Measurements from ENCODE around the gene TIPARP.

Gene TIPARP

GRCh38 chr3:156676768-156677479 lies 2.5 kb downstream of the TIPARP start:
- DNase-seq: peak; percentile 61

GRCh38 chr3:156677536-156677935 lies 3.1 kb downstream of the TIPARP start:
- no peak for DNase-seq

DNA sequence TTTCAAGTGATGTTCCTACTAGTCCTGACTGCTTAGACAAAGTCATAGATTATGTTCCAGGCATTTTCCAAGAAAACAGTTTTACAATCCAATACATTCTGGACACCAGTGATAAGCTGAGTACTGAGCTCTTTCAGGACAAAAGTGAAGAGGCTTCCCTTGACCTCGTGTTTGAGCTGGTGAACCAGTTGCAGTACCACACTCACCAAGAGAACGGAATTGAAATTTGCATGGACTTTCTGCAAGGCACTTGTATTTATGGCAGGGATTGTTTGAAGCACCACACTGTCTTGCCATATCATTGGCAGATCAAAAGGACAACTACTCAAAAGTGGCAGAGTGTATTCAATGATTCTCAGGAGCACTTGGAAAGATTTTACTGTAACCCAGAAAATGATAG lies 3.8 kb downstream of the TIPARP start:
- DNase-seq: no peak

DNA sequence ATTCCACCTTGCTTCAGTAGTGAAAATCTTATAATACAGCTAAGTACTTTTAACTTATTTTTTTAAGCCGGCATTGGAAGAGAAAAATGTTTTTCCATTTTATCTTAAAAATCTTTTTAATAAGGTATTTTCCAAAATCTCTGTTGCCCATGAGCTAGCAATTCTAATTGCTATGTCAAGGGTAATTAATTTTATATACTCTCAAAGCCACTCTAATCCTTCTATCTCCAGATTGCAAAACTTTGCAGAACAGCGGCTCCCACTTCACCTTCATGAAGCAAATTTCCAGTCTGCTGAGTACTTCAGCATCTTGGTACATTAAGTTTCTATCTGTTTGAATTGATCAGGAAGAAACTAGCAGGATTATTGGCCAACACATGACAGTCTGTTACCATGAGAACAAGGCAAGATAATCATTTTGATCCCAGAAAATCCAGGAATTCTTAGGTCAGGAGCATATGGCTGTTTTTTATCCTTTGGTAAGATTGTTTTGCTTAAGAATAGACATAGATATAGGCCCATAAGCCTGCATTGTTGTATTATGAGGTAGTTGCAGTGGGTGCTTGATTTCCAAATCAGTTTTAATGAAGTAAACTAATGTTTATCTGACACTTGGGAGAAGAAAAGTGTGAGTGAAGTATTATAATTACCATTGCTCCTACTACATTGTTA lies 6.0 kb downstream of the TIPARP start:
- no peak for DNase-seq

GRCh38 chr3:156681002-156681401 lies 6.6 kb downstream of the TIPARP start:
- no peak for DNase-seq

GRCh38 chr3:156682501-156682900 lies 8.1 kb downstream of the TIPARP start:
- no peak for DNase-seq

GRCh38 chr3:156682963-156683362 lies 8.6 kb downstream of the TIPARP start:
- DNase-seq: no peak

DNA sequence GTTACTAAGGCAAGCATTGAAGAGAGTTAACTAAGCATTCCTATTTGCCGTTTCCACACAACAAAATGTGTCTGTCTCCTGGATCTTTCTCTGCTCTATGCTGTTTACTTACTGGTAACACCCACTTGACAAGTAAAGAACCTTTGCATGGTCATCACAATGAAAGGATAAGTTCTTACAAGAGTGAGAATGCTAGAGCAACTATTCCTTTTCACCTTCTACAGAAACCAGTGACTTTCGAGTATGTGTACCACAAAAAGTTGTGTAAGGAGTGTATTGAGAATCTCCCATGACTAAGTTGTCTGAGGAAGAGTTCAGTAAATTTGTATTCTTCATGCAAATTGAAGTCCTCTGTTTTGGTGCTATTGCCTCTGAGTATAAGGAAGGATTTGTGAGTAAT lies 10.8 kb downstream of the TIPARP start:
- DNase-seq: no peak

DNA sequence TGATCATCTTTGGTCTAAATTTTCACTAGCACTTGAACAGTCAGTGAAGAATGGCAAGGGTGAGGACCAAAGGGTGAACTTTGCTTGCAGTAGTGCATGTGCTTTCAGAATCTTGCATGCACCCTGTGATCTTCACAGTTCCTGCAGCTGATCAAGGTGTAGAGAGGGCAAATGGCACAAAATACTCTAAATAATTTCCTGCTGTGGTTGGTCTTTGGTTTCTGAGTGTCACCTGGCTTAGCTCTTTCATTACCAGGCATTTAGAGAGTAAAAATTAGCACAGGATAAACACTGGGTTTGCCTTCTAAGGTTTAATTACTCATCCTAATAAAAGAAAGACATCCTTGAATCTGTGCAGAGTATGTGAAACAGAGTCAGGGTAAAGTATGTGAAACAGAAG lies 11.4 kb downstream of the TIPARP start:
- no peak for DNase-seq

GRCh38 chr3:156687023-156687422 lies 12.6 kb downstream of the TIPARP start:
- no peak for DNase-seq

DNA sequence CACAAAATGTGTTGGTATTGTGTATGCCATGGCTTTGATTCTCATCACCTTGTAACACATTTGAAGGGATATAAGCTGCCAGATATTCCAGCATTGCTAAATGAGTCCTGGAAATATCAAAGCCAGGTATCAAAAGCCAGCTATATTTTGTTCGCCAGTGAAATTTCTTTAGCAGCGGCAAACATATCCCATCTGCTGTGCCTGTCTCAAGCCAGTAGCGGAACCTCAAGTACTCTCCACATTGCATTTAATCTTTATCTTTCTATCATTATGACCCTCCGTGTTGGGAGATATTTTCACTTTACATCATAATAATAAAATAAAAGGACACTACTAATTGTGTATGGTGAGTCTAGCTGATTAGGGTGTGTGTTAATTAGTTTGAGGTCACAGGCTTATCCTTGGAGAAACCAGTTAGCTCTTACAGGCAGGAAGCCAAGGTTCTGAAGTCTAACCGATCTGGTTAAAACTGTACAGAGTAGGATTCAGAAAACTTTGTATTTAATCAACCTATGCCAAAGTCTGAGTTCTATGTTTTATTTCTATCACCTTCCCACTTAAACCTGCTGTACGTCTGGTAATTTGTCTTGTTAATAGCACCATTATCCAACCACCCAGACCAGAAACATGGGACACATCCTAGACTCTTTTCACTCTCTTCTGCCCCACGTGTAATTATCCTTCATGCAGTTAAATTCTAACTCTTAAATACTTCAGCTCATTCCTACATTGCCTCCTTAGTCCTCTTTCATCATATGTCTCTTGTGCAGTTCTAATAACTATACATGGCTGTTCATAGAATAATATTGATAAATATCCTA lies 14.5 kb downstream of the TIPARP start:
- DNase-seq: no peak

GRCh38 chr3:156689608-156690007 lies 15.2 kb downstream of the TIPARP start:
- no peak for DNase-seq

- no peak for DNase-seq
Measured at GRCh38 chr3:156691920-156692319, 17.5 kb downstream of the TIPARP start.

- no peak for DNase-seq
Measured at GRCh38 chr3:156693166-156693565, 18.8 kb downstream of the TIPARP start.

DNA sequence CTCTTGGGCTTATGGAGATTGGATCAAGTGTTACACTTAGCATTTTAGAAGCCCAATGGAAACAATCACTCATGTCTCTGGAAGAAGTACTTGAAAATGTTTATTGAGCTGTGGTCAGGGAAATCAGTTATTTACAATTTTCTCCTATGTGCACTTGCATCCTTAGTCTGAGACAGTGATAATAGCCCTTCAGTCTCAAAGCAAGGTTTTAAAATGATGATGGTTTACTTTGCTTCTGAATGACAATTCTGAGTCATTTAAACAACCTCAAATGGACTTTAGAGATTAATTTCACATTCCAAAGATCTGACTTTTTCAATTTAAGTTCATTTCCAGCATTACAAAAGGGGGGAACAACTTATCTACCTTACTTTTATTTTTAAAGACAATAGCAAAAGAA lies 20.1 kb downstream of the TIPARP start:
- no peak for DNase-seq

DNA sequence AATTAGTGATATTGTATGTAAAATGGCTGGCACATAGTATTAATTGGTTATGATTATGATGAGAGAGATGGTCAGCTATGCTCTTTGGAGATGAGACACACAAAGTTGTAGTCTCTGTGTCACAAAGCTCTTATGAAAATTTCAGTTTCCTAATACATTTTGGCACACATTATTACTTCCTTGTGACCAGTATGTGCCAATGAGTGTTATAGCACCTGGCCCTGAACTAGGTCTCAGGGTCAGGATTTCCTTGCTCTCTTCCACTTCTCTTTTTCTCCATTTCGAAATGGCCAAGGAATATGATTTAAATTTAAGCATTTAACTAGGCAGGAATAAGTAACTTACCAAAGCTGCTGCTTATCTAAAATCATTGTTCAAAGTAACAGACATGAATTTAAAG lies 28.0 kb downstream of the TIPARP start:
- no peak for DNase-seq

GRCh38 chr3:156704370-156705036 lies 30.1 kb downstream of the TIPARP start:
- no peak for DNase-seq

- DNase-seq: no peak
Measured at GRCh38 chr3:156705761-156706616, 31.6 kb downstream of the TIPARP start.

DNA sequence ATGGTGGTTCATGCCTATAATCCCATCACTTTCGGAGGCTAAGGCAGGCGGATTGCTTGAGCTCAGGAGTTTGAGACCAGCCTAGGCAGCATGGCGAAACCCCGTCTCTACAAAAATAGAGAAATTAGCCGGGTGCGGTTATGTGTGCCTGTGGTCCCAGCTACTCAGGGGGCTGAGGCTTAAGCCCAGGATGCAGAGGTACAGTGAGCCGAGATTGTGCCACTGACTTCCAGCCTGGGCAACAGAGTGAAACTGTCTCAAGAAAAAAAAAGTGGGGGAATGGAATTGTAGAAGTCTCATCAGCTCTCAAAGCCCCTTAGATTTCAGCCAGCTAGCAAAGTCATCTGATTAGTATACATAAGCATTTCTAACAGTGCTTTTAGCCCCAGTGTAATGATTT lies 33.2 kb downstream of the TIPARP start:
- no peak for DNase-seq

DNA sequence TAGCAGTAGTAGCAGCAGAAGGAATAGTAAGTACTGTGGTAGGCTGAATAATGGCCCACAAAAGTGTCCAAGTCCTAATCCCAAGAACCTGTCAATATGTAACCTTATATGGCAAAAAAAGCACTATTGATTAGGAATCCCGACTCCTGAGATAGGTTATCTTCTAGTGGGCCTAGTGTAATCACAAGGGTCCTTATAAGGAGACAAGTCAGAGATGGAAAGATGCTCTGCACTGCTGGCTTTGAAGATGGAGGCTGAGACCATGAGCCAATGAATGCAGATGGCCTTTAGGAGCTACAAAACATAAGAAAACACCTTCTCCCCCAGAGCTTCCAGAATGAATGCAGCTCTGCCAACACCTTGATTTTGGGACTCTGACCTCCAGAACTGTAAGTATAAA lies 36.0 kb downstream of the TIPARP start:
- no peak for DNase-seq

DNA sequence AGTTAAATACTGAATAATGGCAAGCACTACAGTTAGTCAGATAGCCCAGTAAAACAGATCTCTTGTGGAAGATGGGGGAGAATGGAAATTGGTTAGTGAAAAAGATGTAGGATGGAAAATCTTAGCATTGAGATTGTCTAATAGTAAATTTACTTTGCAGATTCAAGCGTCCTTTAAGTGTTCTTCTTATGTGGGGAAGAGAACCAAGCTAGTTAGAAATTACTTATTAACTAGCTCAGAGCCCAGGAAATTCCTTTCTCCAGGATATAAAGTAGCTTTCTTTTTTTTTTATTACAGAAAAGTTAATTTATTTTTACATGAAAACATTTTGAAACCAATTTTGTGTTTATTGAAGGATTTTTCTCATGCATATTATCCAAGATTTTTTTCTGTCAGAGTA lies 36.7 kb downstream of the TIPARP start:
- DNase-seq: no peak

GRCh38 chr3:156711944-156712343 lies 37.6 kb downstream of the TIPARP start:
- DNase-seq: peak; percentile 28
